GM19372 (cell line): ENCODE results near the gene CEP152.

ENCODE experiments used
- ATAC-seq: cut with Tn5 transposase; IDR thresholded peaks from one replicate; pipeline ENCODE4 v1.9.1; 2021; ENCODE audit warnings: mild to moderate bottlenecking, low read depth, moderate library complexity; ENCODE audit not compliant: unreplicated experiment

Gene CEP152

DNA sequence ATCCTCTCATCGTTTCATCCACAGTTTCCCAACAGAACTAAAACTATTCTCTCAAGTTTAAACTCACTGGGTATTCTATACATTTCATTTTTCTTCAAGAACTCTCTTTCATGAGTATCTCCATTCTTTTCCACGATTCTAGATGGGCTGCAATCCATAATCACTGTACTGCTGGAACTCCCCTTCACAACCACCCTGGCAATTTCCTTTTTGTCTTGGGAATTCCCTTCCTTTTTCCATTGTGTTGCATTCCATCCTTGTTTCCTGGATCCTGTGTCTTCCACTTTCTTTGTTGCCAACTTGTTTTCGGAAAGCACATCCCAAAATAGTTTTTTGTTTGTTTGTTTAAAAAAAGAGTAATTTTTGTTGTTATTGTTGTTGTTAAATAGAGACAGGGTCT lies 98.3 kb downstream of the CEP152 start:
- ATAC-seq: no peak

- no peak for ATAC-seq
Measured at GRCh38 chr15:48710952-48711495, 99.8 kb downstream of the CEP152 start.

GRCh38 chr15:48708641-48709040 lies 102.2 kb downstream of the CEP152 start:
- no peak for ATAC-seq

- ATAC-seq: no peak
Measured at GRCh38 chr15:48705381-48705780, 105.5 kb downstream of the CEP152 start.

DNA sequence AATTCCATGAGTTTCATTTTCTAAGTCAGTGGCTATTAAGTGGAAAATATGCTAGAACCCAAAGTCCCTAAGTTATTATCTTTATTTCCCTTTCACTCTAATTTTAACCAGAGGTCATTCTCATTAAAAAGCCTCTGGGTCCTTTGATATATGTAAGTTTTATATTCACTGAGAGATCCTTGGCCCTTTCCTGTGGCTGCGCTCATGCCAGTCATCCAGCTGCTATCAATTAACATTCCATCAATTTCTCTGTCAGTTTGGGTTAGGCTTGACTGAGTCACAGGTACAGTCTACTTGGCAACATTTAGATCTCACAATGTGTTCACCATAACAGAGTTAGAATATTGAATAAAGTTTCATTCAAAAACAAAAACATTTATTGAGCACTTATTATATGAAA lies 107.3 kb downstream of the CEP152 start:
- no peak for ATAC-seq

- no peak for ATAC-seq
Measured at GRCh38 chr15:48702569-48703236, 108.2 kb downstream of the CEP152 start.

GRCh38 chr15:48696627-48697312 lies 114.1 kb downstream of the CEP152 start:
- no peak for ATAC-seq

DNA sequence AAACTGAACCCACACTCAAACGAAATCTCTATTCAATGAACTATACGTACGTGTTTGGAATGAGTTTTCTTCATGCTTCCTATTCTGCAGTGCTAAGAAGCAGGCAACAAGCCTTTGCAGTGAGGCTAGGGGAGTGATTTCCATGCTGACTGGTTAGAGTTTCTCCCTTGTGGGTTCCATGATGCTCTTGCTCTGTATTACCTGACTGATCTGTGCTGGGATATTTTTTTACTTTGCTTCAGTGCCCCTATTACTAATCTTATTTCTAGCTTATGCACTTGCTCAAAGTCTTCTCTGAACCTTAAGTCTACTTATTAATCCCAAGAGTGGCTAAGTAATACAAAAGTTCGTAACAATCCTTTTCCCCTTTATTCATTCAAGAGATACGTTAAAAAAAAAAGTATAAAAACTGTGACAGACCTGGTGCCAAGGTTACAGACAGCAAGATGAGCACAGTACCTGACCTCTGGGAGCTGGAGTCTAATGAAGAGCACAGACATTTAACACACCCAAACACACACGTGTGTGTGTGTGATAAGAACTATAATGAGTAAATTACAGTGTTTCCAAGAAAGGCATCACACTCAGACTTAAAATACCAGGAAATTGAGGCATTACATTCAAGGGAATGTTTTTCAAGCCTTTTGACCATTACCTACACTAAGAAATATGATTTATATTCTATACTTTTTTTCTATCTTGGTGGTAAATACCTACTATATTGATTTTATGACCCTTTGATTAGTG lies 114.9 kb downstream of the CEP152 start:
- ATAC-seq: no peak

DNA sequence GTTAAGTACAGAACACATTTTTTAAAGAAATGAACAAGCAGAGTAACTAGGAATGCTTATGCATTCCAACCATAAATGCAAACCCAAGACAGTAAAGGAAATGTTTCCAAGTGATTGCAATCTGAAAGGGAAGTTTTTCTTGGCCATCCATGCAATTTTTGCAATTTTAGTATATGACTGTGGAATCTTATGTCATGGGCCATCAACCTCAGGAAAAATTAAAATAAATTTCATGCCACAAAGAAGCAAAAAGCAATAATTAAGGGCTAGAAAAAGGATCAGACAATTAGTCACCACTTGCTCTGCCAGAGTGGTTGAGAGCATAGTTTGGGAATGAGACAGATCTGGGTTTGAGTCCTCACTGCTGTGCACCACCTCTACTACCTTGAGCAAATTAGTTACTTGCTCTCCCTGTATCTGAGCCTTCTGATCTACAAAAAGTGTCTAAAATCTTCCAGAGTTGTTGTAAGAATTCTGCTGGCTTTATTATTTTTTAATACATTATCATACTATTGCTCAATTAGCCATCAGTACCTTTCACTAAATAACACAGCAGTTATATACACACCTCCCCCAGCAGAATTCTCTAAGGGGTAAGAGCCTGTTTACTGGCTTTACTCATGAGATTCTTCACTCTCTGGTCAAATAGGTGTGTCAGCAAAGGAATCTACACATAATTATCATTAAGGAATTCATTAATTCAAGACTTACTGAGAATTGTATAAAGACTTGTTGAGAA lies 115.6 kb downstream of the CEP152 start:
- no peak for ATAC-seq

DNA sequence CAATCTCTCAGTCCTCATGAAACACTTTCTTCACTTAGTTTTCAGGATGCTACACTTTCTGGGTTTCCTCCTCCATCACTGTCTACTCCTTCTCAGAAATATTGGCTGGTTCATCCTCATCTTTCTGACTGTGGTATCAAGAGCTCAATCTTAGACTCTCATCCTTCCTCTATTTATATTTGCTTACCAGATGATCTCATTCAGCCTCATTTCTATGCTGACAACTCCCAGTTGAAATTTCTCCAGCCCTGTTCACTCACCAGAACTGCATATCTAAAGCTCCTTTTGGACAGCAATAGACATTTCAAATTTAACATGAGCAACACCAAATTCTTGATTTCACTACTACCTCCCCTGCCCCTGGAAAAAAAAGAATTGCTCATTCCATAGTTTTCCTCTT lies 117.4 kb downstream of the CEP152 start:
- ATAC-seq: no peak

GRCh38 chr15:48688493-48688892 lies 122.4 kb downstream of the CEP152 start:
- no peak for ATAC-seq
